Esophagus muscularis mucosa (tissue), 4 donors: ENCODE measurements around the gene SLCO2B1. TPM values are rescaled to one million over a fixed set of nuclear protein-coding genes. Genes with fewer than 3 reads are reported as not detected.

ENCODE experiments used
- DNase-seq: peaks from one replicate; pipeline ENCODE4 v3.0.0-alpha.2; 2017; ENCODE audit errors: extremely low spot score
- H3K27ac ChIP-seq, 4 donors: fragments of 200-600 bp; sonication (generic); replicated peaks in 1 of 4; 1 replicate in 3 of 4; 2 replicates in 1 of 4; pipeline ENCODE4 v1.5.1; 2016 to 2019; ENCODE audit warnings: mild to moderate bottlenecking in 1 of 4
- H3K27me3 ChIP-seq, 4 donors: fragments of 200-600 bp; sonication (generic); one replicate each; pipeline versions ENCODE4 v1.5.1 to v1.6.0; 2016 to 2019
- H3K36me3 ChIP-seq, 4 donors: fragments of 200-600 bp; sonication (generic); one replicate each; pipeline ENCODE4 v1.5.1; 2016 to 2019
- H3K4me1 ChIP-seq, 4 donors: fragments of 200-600 bp; sonication (generic); one replicate each; pipeline ENCODE4 v1.5.1; 2016 to 2019
- H3K4me3 ChIP-seq, 4 donors: fragments of 200-600 bp; sonication (generic); 1 replicate in 2 of 4; 2 replicates in 2 of 4; pipeline ENCODE4 v1.5.1; 2016 to 2019; ENCODE audit warnings: mild to moderate bottlenecking in 4 of 4, moderate library complexity in 1 of 4
- H3K9me3 ChIP-seq, 4 donors: fragments of 200-600 bp; sonication (generic); 1 replicate in 3 of 4; 2 replicates in 1 of 4; pipeline ENCODE4 v1.5.1; 2016 to 2019
- EP300 ChIP-seq: sonication (generic); formaldehyde crosslinking; IDR thresholded peaks from one replicate; pipeline ENCODE4 v1.6.1; 2017; ENCODE audit warnings: antibody characterized with exemption
- POLR2A ChIP-seq: fragments of 450-650 bp; IDR thresholded peaks from one replicate; pipeline ENCODE4 v1.6.1; 2017; ENCODE audit warnings: antibody characterized with exemption, moderate library complexity, mild to moderate bottlenecking, low read depth
- POLR2AphosphoS5 ChIP-seq, 2 donors: sonication (generic); formaldehyde crosslinking; IDR thresholded peaks; one replicate each; pipeline ENCODE4 v1.6.1; 2017; ENCODE audit warnings: antibody characterized with exemption in 2 of 2
- whole genome bisulfite sequencing: methylation state at CpG from one replicate; pipeline ENCODE4 v1.1.5; 2018; 5-methylcytosine and 5-hydroxymethylcytosine counted together
- intact Hi-C: fragments of 100-400 bp; cut with DNase I; formaldehyde crosslinking; loops from one replicate; pipeline ENCODE4 v1.15.1; 2023
- total RNA-seq, 4 donors: library from RNA; depleted of rRNA; stranded (reverse); fragments of >200 nt; gene quantifications; one replicate each; pipeline versions ENCODE4 v1.1.0 to v1.2.1, GENCODE V29; 2016
- TF ChIP-seq, protein P1 (sequence below), 3 experiments: fragments of 200-600 bp in 2 of 3; fragments of 450-650 bp in 1 of 3; sonication (generic) in 2 of 3; IDR thresholded peaks; one replicate each; pipeline ENCODE4 v1.5.1; 2017 to 2019; ENCODE audit warnings: antibody characterized with exemption in 3 of 3, mild to moderate bottlenecking in 2 of 3, moderate library complexity in 1 of 3

SLCO2B1 gene
- total RNA-seq, 4 donors from 2014 or later = 30.5 to 61.1 (median 33.0) TPM

DNA sequence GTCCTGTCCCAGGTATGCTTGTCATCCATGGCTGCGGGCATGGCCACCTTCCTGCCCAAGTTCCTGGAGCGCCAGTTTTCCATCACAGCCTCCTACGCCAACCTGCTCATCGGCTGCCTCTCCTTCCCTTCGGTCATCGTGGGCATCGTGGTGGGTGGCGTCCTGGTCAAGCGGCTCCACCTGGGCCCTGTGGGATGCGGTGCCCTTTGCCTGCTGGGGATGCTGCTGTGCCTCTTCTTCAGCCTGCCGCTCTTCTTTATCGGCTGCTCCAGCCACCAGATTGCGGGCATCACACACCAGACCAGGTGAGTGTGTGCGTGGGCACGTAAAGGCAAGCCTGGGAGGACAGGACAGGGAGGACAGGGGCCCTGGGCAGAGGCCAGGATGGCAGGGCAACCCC is 42.4 kb downstream of the SLCO2B1 start:
- Histone ChIP-seq H3K9me3 (no peaks in the 10 kb centered on the region), H3K27me3 (no peaks in the 10 kb centered on the region), H3K4me3 (no peak overlapping the region), H3K36me3 (peaks cover 0 to 5% (median 2%) of the 10 kb centered on the region in 4 donors), H3K4me1 (peaks cover 27 to 54% (median 50%) of the 10 kb centered on the region in 4 donors), H3K27ac (no peak overlapping the region)
- WGBS = 98% methylated on average over 13 of the region's 15 CpGs
- intact Hi-C loops = no loop called here
- no peak for DNase-seq
- TF ChIP-seq POLR2AphosphoS5 (IDR thresholded peaks at IDR 0.05) = no peak
- TF ChIP-seq POLR2A = no peak
- TF ChIP-seq, protein P1, sequence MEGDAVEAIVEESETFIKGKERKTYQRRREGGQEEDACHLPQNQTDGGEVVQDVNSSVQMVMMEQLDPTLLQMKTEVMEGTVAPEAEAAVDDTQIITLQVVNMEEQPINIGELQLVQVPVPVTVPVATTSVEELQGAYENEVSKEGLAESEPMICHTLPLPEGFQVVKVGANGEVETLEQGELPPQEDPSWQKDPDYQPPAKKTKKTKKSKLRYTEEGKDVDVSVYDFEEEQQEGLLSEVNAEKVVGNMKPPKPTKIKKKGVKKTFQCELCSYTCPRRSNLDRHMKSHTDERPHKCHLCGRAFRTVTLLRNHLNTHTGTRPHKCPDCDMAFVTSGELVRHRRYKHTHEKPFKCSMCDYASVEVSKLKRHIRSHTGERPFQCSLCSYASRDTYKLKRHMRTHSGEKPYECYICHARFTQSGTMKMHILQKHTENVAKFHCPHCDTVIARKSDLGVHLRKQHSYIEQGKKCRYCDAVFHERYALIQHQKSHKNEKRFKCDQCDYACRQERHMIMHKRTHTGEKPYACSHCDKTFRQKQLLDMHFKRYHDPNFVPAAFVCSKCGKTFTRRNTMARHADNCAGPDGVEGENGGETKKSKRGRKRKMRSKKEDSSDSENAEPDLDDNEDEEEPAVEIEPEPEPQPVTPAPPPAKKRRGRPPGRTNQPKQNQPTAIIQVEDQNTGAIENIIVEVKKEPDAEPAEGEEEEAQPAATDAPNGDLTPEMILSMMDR (IDR thresholded peaks at IDR 0.05) = no peak
- no peak for TF ChIP-seq EP300

DNA sequence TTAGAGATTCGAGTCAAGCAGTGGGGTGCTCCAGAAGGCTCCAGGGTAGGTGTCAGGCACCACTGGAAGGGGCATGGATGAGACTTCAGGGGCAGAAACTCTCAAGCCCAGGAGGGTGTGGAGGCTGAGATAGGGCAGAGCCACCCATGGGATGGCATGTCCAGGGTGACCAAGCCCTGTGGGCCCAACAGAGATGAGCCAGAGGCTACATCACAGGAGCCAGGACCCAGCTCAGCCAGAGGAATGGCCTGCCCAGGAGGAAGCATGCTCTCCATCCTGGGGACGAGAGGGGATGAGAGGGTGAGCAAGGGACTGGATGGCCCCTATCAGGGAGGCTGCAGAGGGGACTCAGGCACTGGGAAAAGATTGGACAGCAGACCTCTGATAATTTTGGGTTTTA is 42.8 kb downstream of the SLCO2B1 start:
- Histone ChIP-seq H3K4me3 (no peak overlapping the region), H3K9me3 (no peaks in the 10 kb centered on the region), H3K36me3 (peaks cover 0 to 5% (median 2%) of the 10 kb centered on the region in 4 donors), H3K27ac (no peak overlapping the region), H3K4me1 (peaks cover 27 to 54% (median 50%) of the 10 kb centered on the region in 4 donors), H3K27me3 (no peaks in the 10 kb centered on the region)
- intact Hi-C loops = no loop called here
- TF ChIP-seq POLR2AphosphoS5 (IDR thresholded peaks at IDR 0.05) (no peak), POLR2A (no peak), EP300 (no peak)
- TF ChIP-seq, protein P1 (IDR thresholded peaks at IDR 0.05) = no peak
- DNase-seq = no peak
- 50% methylated on average over 1 of the region's 2 CpGs for WGBS

DNA sequence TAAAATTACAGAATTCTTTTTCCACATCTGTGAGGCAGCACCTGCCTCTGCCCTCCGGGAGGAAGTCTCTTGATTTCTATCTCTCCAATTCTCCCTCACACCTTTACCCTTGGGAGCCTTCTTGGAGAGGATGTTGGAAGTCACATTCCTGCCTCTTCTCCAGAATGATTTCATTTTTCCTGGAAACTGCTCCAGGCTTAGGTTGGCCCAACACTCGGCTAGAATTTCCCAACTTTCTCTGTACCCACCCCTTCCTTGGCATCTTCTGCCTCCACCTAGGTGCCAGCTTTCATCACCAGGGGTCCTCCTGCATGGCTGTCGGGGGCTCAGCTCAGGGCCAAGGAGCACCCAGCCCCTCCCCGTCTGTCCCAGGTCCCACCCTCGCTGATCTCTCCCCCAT is 43.2 kb downstream of the SLCO2B1 start:
- no peak for TF ChIP-seq POLR2A
- no peak for TF ChIP-seq POLR2AphosphoS5 (IDR thresholded peaks at IDR 0.05)
- no peak for TF ChIP-seq EP300
- TF ChIP-seq, protein P1 (IDR thresholded peaks at IDR 0.05) = no peak
- Histone ChIP-seq H3K27ac (no peak overlapping the region), H3K36me3 (peaks cover 0 to 9% (median 2%) of the 10 kb centered on the region in 4 donors), H3K4me1 (peaks cover 27 to 54% (median 50%) of the 10 kb centered on the region in 4 donors), H3K4me3 (no peak overlapping the region), H3K9me3 (no peaks in the 10 kb centered on the region), H3K27me3 (no peaks in the 10 kb centered on the region)
- WGBS = 52% methylated on average over 5 of the region's 5 CpGs
- DNase-seq = no peak
- intact Hi-C loops = no loop called here

DNA sequence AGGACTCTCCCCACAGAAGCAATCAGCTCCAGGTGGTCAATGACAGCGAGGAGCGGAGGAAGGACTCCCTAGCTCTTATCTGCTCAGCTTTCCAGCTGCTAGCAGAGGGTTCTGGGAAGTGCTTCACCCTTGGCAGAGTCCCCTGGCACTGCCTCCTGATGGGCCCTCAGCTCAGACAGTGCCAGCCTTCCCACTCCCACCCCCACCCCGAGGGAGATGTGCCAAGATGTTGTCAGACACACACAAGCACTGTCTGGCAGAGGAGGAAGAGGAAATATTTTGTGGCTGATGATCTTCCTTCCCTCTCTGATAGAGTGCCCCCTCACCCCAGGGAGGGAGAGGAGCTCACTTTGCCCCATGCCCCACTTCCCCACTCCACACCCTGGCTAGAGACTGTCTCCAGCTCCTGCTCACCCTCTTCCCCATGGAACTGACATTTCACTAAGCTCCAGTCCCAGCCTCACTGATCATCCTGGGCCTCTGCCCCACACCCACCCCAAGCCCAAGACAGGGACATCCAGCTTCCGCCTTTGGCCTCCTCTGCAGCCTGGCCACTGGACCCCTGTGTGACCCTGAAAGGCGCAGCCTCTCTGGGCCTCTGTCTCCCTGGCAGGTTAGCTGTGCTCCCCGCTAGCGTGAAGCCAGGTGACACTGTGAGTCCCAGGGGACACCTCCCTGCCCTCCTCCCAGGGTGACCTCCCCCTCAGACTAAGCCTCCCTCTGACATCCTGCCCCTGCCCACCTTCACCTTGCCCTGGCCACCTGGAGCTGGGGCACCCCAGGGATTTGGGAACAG is 44.5 kb downstream of the SLCO2B1 start:
- 85% methylated on average over 4 of the region's 7 CpGs for WGBS
- TF ChIP-seq POLR2AphosphoS5 (IDR thresholded peaks at IDR 0.05) = no peak
- TF ChIP-seq, protein P1 (IDR thresholded peaks at IDR 0.05) = no peak
- no peak for TF ChIP-seq POLR2A
- no peak for TF ChIP-seq EP300
- Histone ChIP-seq H3K27ac (no peak overlapping the region), H3K9me3 (no peaks in the 10 kb centered on the region), H3K27me3 (no peaks in the 10 kb centered on the region), H3K4me3 (no peak overlapping the region), H3K36me3 (peaks cover 0 to 11% (median 2%) of the 10 kb centered on the region in 4 donors), H3K4me1 (peaks cover 27 to 45% (median 43%) of the 10 kb centered on the region in 4 donors)
- no peak for DNase-seq
- intact Hi-C loops = no loop called here
